Measurements from ENCODE around the gene BMPER.
A peak's percentile ranks its signal among the peaks of the same experiment; 100 is the strongest.

Gene BMPER

DNA sequence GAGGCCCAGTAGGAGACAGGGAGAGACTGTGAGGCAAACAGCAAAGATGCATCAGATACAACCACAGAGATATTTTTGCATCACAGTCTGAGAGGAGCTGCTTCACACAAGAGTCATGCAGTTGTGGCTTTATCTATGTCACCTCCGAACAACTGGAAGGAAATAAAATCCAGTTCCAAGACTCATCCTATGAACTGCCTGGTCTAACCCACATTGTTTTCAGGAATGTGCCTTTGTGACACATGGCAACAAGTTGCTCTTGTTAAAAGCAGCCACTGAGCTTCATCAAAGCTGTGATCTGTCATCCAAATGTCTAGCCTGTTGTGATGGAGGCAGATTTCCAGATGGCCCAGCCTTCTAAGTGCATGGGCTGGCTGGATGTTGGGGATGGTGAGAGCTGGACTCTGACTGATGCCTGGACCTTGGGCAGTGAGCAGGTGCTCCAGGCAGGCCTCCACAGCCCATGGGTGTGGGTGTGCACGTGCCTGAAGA is 255.0 kb downstream of the BMPER start:
- TF ChIP-seq, protein P1, sequence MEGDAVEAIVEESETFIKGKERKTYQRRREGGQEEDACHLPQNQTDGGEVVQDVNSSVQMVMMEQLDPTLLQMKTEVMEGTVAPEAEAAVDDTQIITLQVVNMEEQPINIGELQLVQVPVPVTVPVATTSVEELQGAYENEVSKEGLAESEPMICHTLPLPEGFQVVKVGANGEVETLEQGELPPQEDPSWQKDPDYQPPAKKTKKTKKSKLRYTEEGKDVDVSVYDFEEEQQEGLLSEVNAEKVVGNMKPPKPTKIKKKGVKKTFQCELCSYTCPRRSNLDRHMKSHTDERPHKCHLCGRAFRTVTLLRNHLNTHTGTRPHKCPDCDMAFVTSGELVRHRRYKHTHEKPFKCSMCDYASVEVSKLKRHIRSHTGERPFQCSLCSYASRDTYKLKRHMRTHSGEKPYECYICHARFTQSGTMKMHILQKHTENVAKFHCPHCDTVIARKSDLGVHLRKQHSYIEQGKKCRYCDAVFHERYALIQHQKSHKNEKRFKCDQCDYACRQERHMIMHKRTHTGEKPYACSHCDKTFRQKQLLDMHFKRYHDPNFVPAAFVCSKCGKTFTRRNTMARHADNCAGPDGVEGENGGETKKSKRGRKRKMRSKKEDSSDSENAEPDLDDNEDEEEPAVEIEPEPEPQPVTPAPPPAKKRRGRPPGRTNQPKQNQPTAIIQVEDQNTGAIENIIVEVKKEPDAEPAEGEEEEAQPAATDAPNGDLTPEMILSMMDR (IDR thresholded peaks at IDR 0.05; ENCODE audit: low read depth, low read length), result no peak
- no peak overlapping the region for H3K27ac ChIP-seq
- no peaks in the 10 kb centered on the region for H3K9me3 ChIP-seq (ENCODE audit: severe bottlenecking)
- no peak overlapping the region for H3K4me3 ChIP-seq (ENCODE audit: low read depth, low read length)
- no peak for DNase-seq
- no peaks in the 10 kb centered on the region for H3K27me3 ChIP-seq (ENCODE audit: insufficient read depth, low read depth, severe bottlenecking)
- H3K36me3 ChIP-seq, result no peaks in the 10 kb centered on the region

GRCh38 chr7:34162027-34162565 is 256.8 kb downstream of the BMPER start:
- DNase-seq, result no peak
- H3K9me3 ChIP-seq (ENCODE audit: severe bottlenecking), result no peaks in the 10 kb centered on the region
- TF ChIP-seq, protein P1 (IDR thresholded peaks at IDR 0.05; ENCODE audit: low read depth, low read length), result no peak
- no peaks in the 10 kb centered on the region for H3K36me3 ChIP-seq
- no peaks in the 10 kb centered on the region for H3K27me3 ChIP-seq (ENCODE audit: insufficient read depth, low read depth, severe bottlenecking)
- no peak overlapping the region for H3K27ac ChIP-seq
- no peak overlapping the region for H3K4me3 ChIP-seq (ENCODE audit: low read depth, low read length)

DNA sequence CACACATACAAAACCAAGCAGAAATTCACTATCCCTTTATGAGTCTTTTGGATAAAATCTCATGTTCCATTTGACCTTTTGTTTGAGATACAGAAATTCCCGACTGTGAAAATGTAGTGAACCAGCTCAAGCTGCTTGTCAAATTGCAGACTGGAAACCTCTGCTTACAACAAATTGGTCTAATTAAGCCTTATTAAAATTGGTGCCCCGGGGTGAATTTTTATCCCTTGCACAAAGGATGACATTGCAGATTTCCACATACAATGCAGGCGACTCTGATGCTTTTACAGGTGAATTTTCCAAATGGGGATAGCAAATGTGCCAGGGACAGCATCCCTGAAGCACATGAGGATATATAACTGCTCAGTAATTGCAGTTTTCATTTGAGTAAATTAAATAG is 257.3 kb downstream of the BMPER start:
- TF ChIP-seq, protein P1 (IDR thresholded peaks at IDR 0.05; ENCODE audit: low read depth, low read length), result no peak
- H3K4me3 ChIP-seq (ENCODE audit: low read depth, low read length), result no peak overlapping the region
- no peaks in the 10 kb centered on the region for H3K36me3 ChIP-seq
- no peak overlapping the region for H3K27ac ChIP-seq
- no peaks in the 10 kb centered on the region for H3K27me3 ChIP-seq (ENCODE audit: insufficient read depth, low read depth, severe bottlenecking)
- no peak for DNase-seq
- H3K9me3 ChIP-seq (ENCODE audit: severe bottlenecking), result no peaks in the 10 kb centered on the region

DNA sequence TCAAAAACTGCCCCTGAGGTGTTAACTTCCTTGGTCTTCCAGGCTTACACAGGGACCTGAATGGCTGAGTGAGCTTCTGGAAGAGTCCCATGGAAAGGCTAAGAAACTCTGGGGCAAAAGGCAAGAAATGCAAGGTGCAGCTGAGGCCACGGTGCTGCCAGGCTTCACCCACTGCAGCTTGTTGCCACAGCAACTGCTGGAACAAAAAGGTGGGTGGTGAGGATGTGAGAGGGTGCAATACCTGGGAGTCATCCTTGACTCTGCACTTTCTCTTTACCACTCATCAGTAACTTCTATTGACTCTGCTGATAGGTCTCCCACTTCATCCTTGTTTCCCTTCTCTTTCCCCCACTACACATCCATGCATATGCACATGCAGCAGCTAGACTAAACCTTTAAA is 258.6 kb downstream of the BMPER start:
- Histone ChIP-seq H3K36me3 (no peaks in the 10 kb centered on the region), H3K27ac (no peak overlapping the region), H3K27me3 (ENCODE audit: insufficient read depth, low read depth, severe bottlenecking) (no peaks in the 10 kb centered on the region), H3K4me3 (ENCODE audit: low read depth, low read length) (no peak overlapping the region), H3K9me3 (ENCODE audit: severe bottlenecking) (no peaks in the 10 kb centered on the region)
- DNase-seq, result no peak
- TF ChIP-seq, protein P1 (IDR thresholded peaks at IDR 0.05; ENCODE audit: low read depth, low read length), result no peak

DNA sequence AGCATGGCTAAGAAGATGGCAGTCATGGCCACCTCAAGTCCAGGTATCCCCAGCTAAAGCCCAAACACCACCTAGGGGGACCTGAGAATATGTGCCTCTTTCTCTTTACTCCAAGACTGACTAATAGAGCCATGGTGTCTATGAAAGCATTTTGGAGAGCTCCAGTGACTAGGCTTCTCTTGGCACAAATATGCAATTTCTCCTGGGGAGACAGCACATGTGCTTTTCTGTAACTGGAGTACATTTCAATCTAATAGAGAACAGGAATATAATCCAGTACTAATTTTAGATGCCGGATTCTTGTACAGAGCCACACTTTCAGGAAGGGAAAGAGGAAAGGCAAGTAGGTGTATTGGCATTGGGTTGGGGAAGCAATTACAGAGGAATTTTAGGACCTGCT is 260.1 kb downstream of the BMPER start:
- H3K9me3 ChIP-seq (ENCODE audit: severe bottlenecking), result no peaks in the 10 kb centered on the region
- no peak for DNase-seq
- H3K27ac ChIP-seq, result no peak overlapping the region
- H3K27me3 ChIP-seq (ENCODE audit: insufficient read depth, low read depth, severe bottlenecking), result no peaks in the 10 kb centered on the region
- TF ChIP-seq, protein P1 (IDR thresholded peaks at IDR 0.05; ENCODE audit: low read depth, low read length), result no peak
- no peak overlapping the region for H3K4me3 ChIP-seq (ENCODE audit: low read depth, low read length)
- H3K36me3 ChIP-seq, result no peaks in the 10 kb centered on the region

DNA sequence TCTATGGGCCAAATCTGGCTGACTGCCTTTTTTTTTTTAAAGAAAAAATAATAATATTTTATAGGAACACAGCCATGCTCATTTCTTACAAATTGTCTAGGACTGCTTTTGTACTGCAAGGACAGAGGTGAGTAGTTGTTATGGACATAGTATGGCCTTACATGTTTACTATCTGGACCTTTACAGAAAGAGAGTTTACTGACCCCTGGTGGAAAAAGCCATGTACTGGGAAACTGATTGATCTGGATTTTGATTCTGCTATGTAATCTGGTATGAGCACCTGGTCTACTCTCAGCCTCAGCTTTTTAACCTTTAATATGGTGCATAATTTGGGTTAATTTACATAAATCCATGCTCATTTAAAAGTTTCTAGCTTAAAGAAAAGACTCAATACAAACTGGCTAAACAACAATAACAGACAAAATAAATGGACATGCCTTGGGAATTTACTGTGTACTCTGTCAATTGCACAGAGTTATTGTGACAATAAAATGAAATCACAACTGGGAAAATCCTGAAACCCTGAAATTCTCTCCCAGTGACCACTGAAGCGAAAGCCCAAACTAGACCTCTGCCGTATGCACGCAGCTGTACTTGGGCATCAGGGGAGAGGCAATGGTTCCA is 260.7 kb downstream of the BMPER start:
- H3K4me3 ChIP-seq (ENCODE audit: low read depth, low read length), result no peak overlapping the region
- H3K27me3 ChIP-seq (ENCODE audit: insufficient read depth, low read depth, severe bottlenecking), result no peaks in the 10 kb centered on the region
- no peaks in the 10 kb centered on the region for H3K9me3 ChIP-seq (ENCODE audit: severe bottlenecking)
- H3K36me3 ChIP-seq, result no peaks in the 10 kb centered on the region
- H3K27ac ChIP-seq, result no peak overlapping the region
- no peak for DNase-seq
- TF ChIP-seq, protein P1 (IDR thresholded peaks at IDR 0.05; ENCODE audit: low read depth, low read length), result peak; percentile 61
